K562 (cell line): ENCODE results near the gene TPX2. TPM values are rescaled to one million over a fixed set of nuclear protein-coding genes. Genes with fewer than 3 reads are reported as not detected.

Experiments
- ATF1 ChIP-seq, 2 experiments: fragments of 450-650 bp in 1 of 2; IDR thresholded peaks; 2 replicates each; pipeline ENCODE4 v1.6.1; 2016; ENCODE audit warnings: missing compliant biosample characterization in 1 of 2, missing genetic modification characterization in 1 of 2
- CCAR2 ChIP-seq: fragments of 200-400 bp; formaldehyde crosslinking; IDR thresholded peaks from 2 replicates; pipeline ENCODE4 v1.6.1; 2017; ENCODE audit warnings: mild to moderate bottlenecking, low read depth, low read length
- DIDO1 ChIP-seq: fragments of 450-650 bp; IDR thresholded peaks from 2 replicates; pipeline ENCODE4 v1.6.1; 2016; ENCODE audit warnings: low read depth, missing biosample characterization, missing genetic modification characterization
- E2F1 ChIP-seq: sonication (generic); formaldehyde crosslinking; IDR thresholded peaks from 2 replicates; pipeline ENCODE4 v1.8.1; 2023; ENCODE audit warnings: mild to moderate bottlenecking, missing genetic modification reagents, moderate library complexity
- FOXK1 ChIP-seq: sonication (generic); formaldehyde crosslinking; IDR thresholded peaks from 2 replicates; pipeline ENCODE4 v1.8.0; 2022; ENCODE audit warnings: missing genetic modification reagents, mild to moderate bottlenecking, borderline replicate concordance
- HEY1 ChIP-seq: fragments of 250-450 bp; sonication (Bioruptor Pico); IDR thresholded peaks from 2 replicates; pipeline ENCODE4 v1.5.0; 2020; ENCODE audit warnings: mild to moderate bottlenecking, moderate library complexity, borderline replicate concordance
- JUND ChIP-seq, 2 experiments: IDR thresholded peaks; 2 replicates in 1 of 2; 3 replicates in 1 of 2; pipeline ENCODE4 v1.6.1; 2011; ENCODE audit warnings: borderline replicate concordance in 2 of 2, low read depth in 2 of 2, low read length in 2 of 2, improper control_type of control experiment in 1 of 2, missing biosample characterization in 1 of 2, missing genetic modification characterization in 1 of 2, missing genetic modification reagents in 1 of 2
- MCM3 ChIP-seq: fragments of 450-650 bp; IDR thresholded peaks from 2 replicates; pipeline ENCODE4 v1.6.1; 2016
- MCM7 ChIP-seq, 2 experiments: fragments of 450-650 bp; IDR thresholded peaks; 2 replicates each; pipeline ENCODE4 v1.6.1; 2016 to 2018
- NFATC3 ChIP-seq: fragments of 450-650 bp; IDR thresholded peaks from 2 replicates; pipeline ENCODE4 v1.6.1; 2017; ENCODE audit warnings: mild to moderate bottlenecking
- NFIC ChIP-seq: fragments of 450-650 bp; IDR thresholded peaks from 2 replicates; pipeline ENCODE4 v1.6.1; 2017; ENCODE audit warnings: mild to moderate bottlenecking, inconsistent platforms
- PCBP1 ChIP-seq: fragments of 200-400 bp; formaldehyde crosslinking; IDR thresholded peaks from 2 replicates; pipeline ENCODE4 v1.6.1; 2018; ENCODE audit warnings: mild to moderate bottlenecking, low read depth, low read length; ENCODE audit not compliant: poor library complexity, severe bottlenecking
- SMARCE1 ChIP-seq: fragments of 450-650 bp; IDR thresholded peaks from 2 replicates; pipeline ENCODE4 v1.7.1; 2016; ENCODE audit warnings: mild to moderate bottlenecking
- TFAP4 ChIP-seq: sonication (generic); formaldehyde crosslinking; IDR thresholded peaks from 2 replicates; pipeline ENCODE4 v1.8.0; 2022; ENCODE audit warnings: missing genetic modification reagents, mild to moderate bottlenecking, moderate library complexity, borderline replicate concordance
- TRIM25 ChIP-seq: fragments of 450-650 bp; IDR thresholded peaks from 2 replicates; pipeline ENCODE4 v1.7.0; 2016; ENCODE audit warnings: borderline replicate concordance
- TSHZ1 ChIP-seq: fragments of 250-450 bp; sonication (Bioruptor Pico); IDR thresholded peaks from 2 replicates; pipeline ENCODE4 v1.4.0; 2020; ENCODE audit warnings: mild to moderate bottlenecking, moderate library complexity
- ZBED1 ChIP-seq: IDR thresholded peaks from 2 replicates; pipeline ENCODE4 v1.6.1; 2014
- ZFPM2 ChIP-seq: fragments of 250-450 bp; sonication (Bioruptor Pico); IDR thresholded peaks from 2 replicates; pipeline ENCODE4 v1.5.1; 2022; ENCODE audit warnings: mild to moderate bottlenecking
- ZNF445 ChIP-seq: fragments of 250-450 bp; sonication (Bioruptor Pico); IDR thresholded peaks from 2 replicates; pipeline ENCODE4 v1.4.0; 2020; ENCODE audit warnings: low read depth, mild to moderate bottlenecking, moderate library complexity
- polyA plus RNA-seq, 8 experiments: library from polyadenylated mRNA; depleted of rRNA in 4 of 8; stranded (reverse) in 5 of 8; unstranded in 3 of 8; fragments of >200 nt; fragmentation: Nextera tagmentation in 2 of 8; fragmentation: Illumina TruSeq in 1 of 8; extraction: Ambion mirVana in 2 of 8; extraction: Trizol in 1 of 8; gene quantifications; 2 replicates each; pipeline versions ENCODE4 v1.2.1 to v1.2.3, GENCODE V29; 2011 to 2014; ENCODE audit warnings: inconsistent platforms in 1 of 8, missing spikeins in 1 of 8
- total RNA-seq, 7 experiments: library from RNA; depleted of rRNA in 6 of 7; stranded (reverse); fragments of >200 nt in 6 of 7; fragmentation: Illumina TruSeq in 2 of 7; extraction: Trizol in 2 of 7; gene quantifications; 2 replicates each; pipeline versions ENCODE4 v1.2.1 to v1.2.3, GENCODE V29; 2011 to 2021; ENCODE audit warnings: low replicate concordance in 1 of 7

TPX2 gene
- total and polyA plus RNA-seq, 9 of the 15 experiments (the other 6 are each of a cell fraction or from before 2014, with no cell fraction given), result 48.0 to 241 (median 133) TPM

- peak; percentile 96 for TF ChIP-seq JUND (IDR thresholded peaks at IDR 0.05; ENCODE audit: borderline replicate concordance, low read depth, low read length)
- TF ChIP-seq JUND (tag; IDR thresholded peaks at IDR 0.05; ENCODE audit: borderline replicate concordance, low read depth, low read length), result peak; percentile 97
- no peak for TF ChIP-seq MCM3
- TF ChIP-seq NFATC3, result no peak
- TF ChIP-seq CCAR2, result no peak
- no peak for TF ChIP-seq MCM7 (IDR thresholded peaks at IDR 0.05)
- peak; percentile 23; the same call in 1 of the 2 replicates for TF ChIP-seq SMARCE1
- TF ChIP-seq ZFPM2, result no peak
- no peak for TF ChIP-seq DIDO1 (tag)
- no peak for TF ChIP-seq ZBED1
- TF ChIP-seq NFIC, result no peak
- TF ChIP-seq TRIM25, result no peak
- TF ChIP-seq PCBP1, result no peak
- TF ChIP-seq TSHZ1 (CRISPR knock-in tag), result no peak
- peak; percentile 92 for TF ChIP-seq TFAP4 (CRISPR knock-in tag)
- no peak for TF ChIP-seq HEY1 (CRISPR knock-in tag)
- TF ChIP-seq FOXK1 (CRISPR knock-in tag), result no peak
- TF ChIP-seq ATF1 (CRISPR knock-in tag; IDR thresholded peaks at IDR 0.05), result no peak
- TF ChIP-seq ATF1 (tag; IDR thresholded peaks at IDR 0.05), result peak; percentile 25; the same call in 1 of the 2 replicates
- no peak for TF ChIP-seq ZNF445 (CRISPR knock-in tag)
- no peak for TF ChIP-seq E2F1 (CRISPR knock-in tag)
Measured at GRCh38 chr20:31698803-31699718, 40.0 kb upstream of the TPX2 start (continued).
